ENCODE data around the gene PPP1R16B. TPM values are rescaled to one million over a fixed set of nuclear protein-coding genes. Genes with fewer than 3 reads are reported as not detected.
A peak's percentile ranks its signal among the peaks of the same experiment; 100 is the strongest.
"Not testable (repeated sequence)": the region's sequence is repeated elsewhere in the genome, so short reads cannot be mapped to it uniquely, and the experiment has no call there.

PPP1R16B gene
- total RNA-seq, 1 donor from 2014 or later: 169 TPM

- DNase-seq (ENCODE audit: low read depth in 2 of 2): no peak
Observed at GRCh38 chr20:38791291-38791690, 14.2 kb upstream of the PPP1R16B start.

- DNase-seq (ENCODE audit: low read depth in 2 of 2): no peak
Observed at GRCh38 chr20:38791940-38792339, 13.6 kb upstream of the PPP1R16B start.

GRCh38 chr20:38794057-38794456, 11.4 kb upstream of the PPP1R16B start:
- DNase-seq (ENCODE audit: low read depth in 2 of 2): not testable (repeated sequence)

DNA sequence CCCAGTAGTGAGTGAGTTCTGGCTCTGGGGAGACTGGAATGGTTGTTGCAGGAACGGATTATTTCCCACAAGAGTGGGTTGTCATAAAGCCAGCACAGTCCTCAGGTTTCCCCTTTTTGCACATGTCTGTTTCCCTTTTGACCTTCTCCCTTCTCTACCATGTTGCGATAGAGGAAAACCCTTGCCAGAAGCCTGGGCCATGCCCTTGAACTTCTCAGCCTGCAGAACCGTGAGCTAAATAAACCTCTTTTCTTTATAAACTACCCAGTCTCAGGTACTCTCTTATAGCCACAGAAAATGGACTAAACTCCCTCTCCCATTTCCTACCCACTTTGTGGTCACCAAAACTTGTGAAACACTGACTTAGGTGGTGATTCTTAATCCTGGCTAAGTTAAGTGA, 7.2 kb upstream of the PPP1R16B start:
- no peak for DNase-seq (ENCODE audit: low read depth in 2 of 2)

- DNase-seq (ENCODE audit: low read depth in 2 of 2): peak; percentile 69 to 89
Observed at GRCh38 chr20:38799203-38799602, 6.3 kb upstream of the PPP1R16B start.

GRCh38 chr20:38800882-38801281, 4.6 kb upstream of the PPP1R16B start:
- DNase-seq (ENCODE audit: low read depth in 2 of 2): no peak

DNA sequence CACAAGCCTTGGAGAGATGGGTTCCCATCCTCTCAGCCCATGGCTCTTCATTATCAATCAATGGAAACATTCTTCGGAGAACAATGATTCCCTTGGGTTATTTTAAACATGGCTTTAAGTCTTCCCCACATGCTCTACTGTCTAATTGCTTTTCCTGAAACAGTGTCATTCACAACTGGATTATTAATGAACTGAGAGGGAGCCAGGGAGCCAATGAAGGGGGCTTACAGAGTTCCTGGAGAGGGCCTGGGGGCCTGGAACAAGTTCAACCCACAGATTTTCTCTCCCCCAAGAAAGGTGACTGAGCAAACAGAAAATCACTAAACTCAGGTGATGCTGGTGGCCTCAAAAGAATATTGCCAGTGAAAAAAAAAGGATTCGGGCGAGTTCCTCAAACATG, 1.3 kb upstream of the PPP1R16B start:
- DNase-seq (ENCODE audit: low read depth in 2 of 2): no peak

- DNase-seq (ENCODE audit: low read depth in 2 of 2): peak; percentile 89 to 91
Observed at GRCh38 chr20:38804682-38805501, 605 bp upstream of the PPP1R16B start.

DNA sequence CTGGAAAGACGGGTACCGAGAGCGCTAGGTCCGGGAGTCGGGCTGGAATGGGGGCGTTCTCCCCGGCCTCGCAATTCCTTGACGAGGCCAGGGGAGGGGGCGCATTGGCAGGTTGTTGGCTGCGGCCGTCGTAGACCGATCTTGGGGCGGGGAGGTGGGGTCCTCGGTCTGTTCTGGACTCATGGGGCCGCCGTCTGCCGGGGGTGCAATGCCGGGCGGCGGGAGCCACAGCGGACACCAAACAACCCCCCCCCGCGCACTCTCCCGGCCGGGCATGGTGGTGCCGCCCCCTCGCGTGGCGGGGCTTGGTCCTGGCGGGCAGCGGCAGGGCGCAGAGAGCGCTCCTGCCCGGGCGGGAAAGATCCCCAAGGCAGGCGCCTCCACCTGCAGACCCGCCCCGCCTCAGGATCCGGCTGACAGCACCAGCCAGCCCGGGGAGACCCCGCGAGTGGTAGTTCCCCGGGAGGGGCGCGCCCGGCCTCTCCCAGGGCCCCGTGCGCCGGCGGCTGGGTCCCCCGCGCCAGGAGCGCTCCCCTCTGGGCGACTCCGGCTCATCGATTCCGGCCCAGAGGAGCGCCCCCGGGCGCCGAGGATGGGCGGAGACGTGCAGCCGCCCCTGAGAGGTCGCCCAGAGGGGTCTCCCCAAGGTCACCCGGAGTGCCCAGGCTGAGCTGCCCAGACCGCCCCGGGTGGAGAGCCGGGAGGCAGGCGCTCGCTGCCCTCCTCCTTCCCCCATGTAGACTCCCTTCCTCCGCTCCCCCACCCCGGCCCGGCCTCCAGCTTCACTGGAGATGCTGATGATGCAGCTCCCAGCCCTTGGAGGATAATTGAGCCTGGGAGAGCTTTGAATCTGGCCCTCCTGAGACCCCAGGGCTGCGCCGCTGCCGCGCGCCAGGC, 709 bp downstream of the PPP1R16B start:
- DNase-seq (ENCODE audit: low read depth in 2 of 2): peak; percentile 32 to 60

DNA sequence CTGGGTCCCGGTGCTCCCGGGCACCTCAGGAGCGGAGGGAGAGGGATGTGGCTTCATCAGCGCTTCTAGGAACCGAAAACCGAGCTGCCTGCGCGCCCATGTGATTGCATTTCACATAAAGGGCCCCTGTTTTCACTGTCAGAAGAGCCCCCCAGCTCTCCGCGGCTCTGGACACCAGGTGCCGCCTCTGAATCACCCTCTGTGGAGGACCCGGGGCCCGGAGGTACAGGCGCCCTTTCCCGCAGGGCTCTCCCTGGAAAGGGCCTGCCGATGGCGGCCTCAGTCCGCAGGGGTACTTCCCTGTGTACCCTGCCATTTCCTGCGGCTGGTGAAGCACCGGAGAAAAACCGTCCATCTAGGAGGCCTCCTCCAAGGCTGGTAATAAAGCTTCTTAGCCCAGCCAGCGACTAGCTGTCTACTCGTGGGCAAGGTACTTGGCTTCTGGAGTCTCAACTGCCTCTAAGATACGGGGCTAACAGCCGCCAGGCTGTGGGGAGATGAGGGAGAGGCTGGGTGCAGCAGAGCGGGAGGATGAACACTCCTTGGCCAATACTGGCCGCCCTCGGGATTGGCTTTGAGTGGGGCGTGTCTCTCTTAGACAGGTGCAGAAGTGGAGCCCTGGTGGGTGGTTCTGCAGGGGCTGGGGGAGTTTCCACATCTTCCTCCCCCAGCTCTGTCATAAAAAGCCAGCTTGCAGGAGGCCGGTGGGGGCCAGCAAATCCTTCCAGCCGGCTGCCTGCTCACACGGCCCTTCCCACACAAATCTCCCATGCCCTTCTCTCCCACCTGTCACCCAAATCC, 1.6 kb downstream of the PPP1R16B start:
- DNase-seq (ENCODE audit: low read depth in 2 of 2): peak in 1 of 2 donors; percentile 27

DNA sequence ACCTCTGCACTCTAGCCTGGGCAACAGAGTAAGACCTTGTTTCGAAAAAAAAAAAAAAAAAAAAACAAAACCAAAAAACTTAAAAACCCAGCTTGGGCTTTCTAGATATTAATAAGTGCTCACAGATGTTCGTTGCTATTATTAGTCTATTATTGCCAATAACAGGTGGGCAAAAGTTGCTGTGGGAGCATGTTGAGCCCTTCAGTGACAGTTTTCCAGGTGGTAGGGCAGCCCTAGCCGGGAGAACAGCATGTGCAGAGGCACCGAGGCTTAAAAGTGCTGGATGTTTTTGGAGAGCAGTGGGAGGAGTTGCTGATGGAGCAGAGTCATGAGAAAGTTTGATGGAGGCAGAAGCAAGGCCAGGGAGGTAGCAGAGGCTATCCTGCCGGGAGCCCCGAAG, 4.4 kb downstream of the PPP1R16B start:
- DNase-seq (ENCODE audit: low read depth in 2 of 2): no peak

DNA sequence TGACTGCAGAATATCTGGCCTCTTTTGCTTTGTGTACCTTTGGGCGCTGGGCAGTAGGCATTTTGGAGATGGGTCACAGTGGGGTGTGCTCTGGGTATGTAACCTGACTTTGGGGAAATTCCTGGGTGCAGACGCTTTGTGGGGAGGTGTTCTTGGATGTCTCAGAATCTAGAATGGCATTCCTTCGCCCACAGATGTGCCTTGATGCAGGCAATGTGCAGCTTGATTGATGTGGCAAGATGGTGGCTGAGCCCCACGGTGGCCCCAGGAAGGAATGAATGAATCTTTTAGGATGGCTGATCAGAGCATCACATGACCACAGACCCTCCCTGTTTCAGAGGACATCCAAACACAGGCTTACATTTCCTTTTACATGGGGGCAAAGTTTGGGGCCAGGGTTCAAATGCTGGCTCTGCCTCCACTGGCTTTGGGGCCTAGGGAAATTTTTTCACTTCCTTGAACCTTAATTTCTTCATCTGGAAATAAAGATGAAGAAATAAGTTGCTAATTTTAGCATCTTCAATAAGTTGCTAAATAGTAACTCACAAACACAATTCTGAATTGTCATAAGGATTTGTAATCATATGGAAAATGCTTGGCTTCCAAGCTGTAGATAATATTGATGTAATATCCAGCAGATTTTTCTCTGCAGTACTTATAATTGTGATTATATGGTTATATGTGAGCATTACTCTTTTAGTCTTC, 5.6 kb downstream of the PPP1R16B start:
- DNase-seq (ENCODE audit: low read depth in 2 of 2): no peak

DNA sequence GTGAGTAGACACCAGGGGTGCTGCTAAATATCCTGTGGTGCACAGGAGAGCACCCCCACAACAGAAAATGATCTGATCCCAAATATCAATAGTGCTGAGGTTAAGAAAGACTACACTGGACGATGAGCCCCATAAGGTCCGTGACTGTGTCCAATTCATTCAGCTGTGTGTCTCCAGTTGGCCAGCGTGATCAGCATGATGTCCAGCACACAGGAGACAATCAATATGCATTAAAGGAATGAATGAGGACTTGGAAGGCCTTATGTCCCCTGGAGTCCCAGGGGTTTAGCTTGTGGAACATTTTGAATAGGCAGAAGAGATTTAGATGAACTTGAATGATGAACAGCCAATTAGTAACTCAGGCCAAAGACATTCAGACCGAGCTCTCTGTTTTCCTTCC, 6.3 kb downstream of the PPP1R16B start:
- no peak for DNase-seq (ENCODE audit: low read depth in 2 of 2)

- peak; percentile 81 to 96 for DNase-seq (ENCODE audit: low read depth in 2 of 2)
Observed at GRCh38 chr20:38812182-38812581, 6.7 kb downstream of the PPP1R16B start.

- no peak for DNase-seq (ENCODE audit: low read depth in 2 of 2)
Observed at GRCh38 chr20:38812709-38813573, 7.4 kb downstream of the PPP1R16B start.

- not testable (repeated sequence) for DNase-seq (ENCODE audit: low read depth in 2 of 2)
Observed at GRCh38 chr20:38813574-38813962, 8.1 kb downstream of the PPP1R16B start.

DNA sequence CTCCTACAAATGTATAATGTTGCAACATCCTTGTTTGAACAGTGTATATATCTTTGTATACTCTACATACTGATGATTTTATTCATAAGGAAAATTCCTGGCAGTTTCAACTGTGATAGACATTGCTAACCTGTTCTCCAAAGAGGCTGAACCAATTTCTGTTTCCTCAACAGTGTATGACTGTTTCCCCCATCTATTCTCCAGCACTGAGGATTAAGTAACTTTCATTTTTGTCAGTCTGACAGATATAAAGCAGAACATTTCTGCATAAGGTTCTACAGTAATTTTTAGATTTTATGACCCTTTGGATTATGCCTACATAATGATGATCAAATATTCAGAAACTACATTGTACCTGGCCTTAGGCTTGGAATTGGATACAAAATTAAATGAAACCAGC, 9.9 kb downstream of the PPP1R16B start:
- DNase-seq (ENCODE audit: low read depth in 2 of 2): no peak

DNA sequence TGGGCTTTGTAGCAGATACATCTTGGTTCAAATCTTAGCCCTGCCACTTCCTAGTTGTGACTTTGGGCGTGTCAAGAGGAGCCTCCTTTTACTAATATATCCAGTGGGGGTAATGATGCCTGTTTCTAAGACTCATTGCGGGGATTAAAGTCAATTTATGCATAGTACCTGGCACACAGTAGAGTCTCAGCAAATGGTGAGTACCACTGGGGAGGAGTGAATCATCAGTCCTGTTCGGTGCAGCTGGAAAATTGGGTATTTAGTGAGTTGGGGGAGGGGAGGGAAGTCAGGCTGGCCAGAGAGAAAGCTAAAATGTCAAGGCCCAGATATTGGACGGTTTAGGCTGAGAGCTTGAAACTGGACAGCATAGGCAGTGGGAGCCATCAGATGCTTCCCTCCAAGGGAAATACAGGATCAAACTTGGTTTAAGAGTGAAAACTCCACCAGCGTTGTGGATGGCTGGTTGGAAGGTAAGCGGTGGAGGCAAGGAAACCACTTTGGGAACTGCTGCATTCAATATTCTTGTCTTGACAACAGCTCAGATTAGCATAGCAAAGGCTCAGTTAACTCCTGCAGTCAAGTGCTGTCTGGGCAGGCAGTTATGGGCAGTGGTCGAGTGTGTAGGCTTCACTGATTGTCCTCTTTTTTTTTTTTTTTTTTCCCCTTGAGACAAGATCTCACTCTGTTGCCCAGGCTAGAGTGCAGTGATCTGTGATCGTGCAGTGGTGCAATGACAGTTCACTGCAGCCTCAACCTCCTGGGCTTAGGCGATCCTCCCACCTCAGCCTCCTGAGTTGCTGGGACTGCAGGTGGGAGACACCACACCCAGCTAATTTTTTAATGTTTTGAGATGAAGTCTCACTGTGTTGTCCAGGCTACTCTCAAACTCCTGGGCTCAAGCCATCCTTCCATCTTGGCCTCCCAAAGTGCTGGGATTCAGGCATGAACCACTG, 12.9 kb downstream of the PPP1R16B start:
- DNase-seq (ENCODE audit: low read depth in 2 of 2): no peak

DNA sequence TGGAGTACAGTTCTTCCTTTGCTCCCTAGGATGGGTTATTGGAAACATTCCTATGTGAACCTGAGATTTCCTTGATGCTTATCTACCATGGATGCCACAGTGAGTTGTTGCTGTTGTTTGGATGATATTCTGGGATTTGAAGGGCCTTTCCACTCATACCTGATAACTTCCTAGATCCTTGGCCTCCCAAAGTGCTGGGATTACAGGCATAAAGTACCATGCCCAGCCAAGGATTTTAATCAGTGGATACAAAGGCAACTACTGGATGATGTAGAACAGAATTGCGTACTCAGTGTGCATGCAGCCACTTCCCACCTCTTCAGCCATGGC, 20.0 kb downstream of the PPP1R16B start:
- no peak for DNase-seq (ENCODE audit: low read depth in 2 of 2)

All from lung microvascular endothelial cell (primary cell).